Ectodermal cell (in vitro differentiated cells): ENCODE results near the gene P2RX7. TPM values are rescaled to one million over a fixed set of nuclear protein-coding genes. Genes with fewer than 3 reads are reported as not detected.

Experiments used
- H3K27ac ChIP-seq: 2 replicates; pipeline ENCODE4 v1.7.0; 2013; ENCODE audit warnings: mild to moderate bottlenecking, low read depth, low read length; ENCODE audit not compliant: insufficient read depth, poor library complexity, severe bottlenecking
- H3K27me3 ChIP-seq: 2 replicates; pipeline ENCODE4 v1.7.0; 2013; ENCODE audit warnings: mild to moderate bottlenecking, low read length; ENCODE audit not compliant: insufficient read depth, control insufficient read depth, poor library complexity, severe bottlenecking
- H3K36me3 ChIP-seq: one replicate; pipeline ENCODE4 v1.7.0; 2013; ENCODE audit warnings: low read length; ENCODE audit not compliant: control insufficient read depth, insufficient read depth
- H3K4me1 ChIP-seq: one replicate; pipeline ENCODE4 v1.7.0; 2013; ENCODE audit warnings: low read length; ENCODE audit not compliant: control insufficient read depth, insufficient read depth
- H3K4me3 ChIP-seq: 2 replicates; pipeline ENCODE4 v1.7.0; 2013; ENCODE audit warnings: low read depth, low read length, control low read depth; ENCODE audit not compliant: insufficient read depth
- H3K9me3 ChIP-seq: 2 replicates; pipeline ENCODE4 v1.7.0; 2013; ENCODE audit warnings: mild to moderate bottlenecking, low read length, moderate library complexity; ENCODE audit not compliant: control insufficient read depth
- WGBS, 2 experiments: methylation state at CpG; one replicate each; pipeline ENCODE4 v1.1.7; 2013; ENCODE audit warnings: missing lambda C conversion rate in 2 of 2; 5-methylcytosine and 5-hydroxymethylcytosine counted together
- polyA plus RNA-seq, 4 experiments: library from polyadenylated mRNA; stranded (reverse); fragments of 50-300 nt; gene quantifications; one replicate each; pipeline ENCODE4 v1.2.3, GENCODE V29; 2013

The P2RX7 gene
- 0.52 TPM for polyA plus RNA-seq (2013, experiment 1 of 4)
- polyA plus RNA-seq (2013, experiment 2 of 4): 0.36 TPM
- polyA plus RNA-seq (2013, experiment 3 of 4): 0.43 TPM
- 0.61 TPM for polyA plus RNA-seq (2013, experiment 4 of 4)

GRCh38 chr12:121132601-121133481, at the start of gene P2RX7:
P2RX7 (plus strand) TSS chr12:121132876; CDS start chr12:121132971, 95 bp downstream.
- H3K4me3 ChIP-seq: peak within 1 kb of the TSS; percentile 11
- no peak within 1 kb of the TSS for H3K27ac ChIP-seq
- no peaks in the 10 kb centered on the region for H3K9me3 ChIP-seq
- WGBS, 2 experiments: 37 to 41% methylated on average over 25 of the region's 25 CpGs
- peaks cover 4% of the 10 kb centered on the region for H3K4me1 ChIP-seq
- no peaks in the 10 kb centered on the region for H3K36me3 ChIP-seq
- H3K27me3 ChIP-seq: no peaks in the 10 kb centered on the region

GRCh38 chr12:121084229-121084628, 48.4 kb upstream of the P2RX7 start:
- no peaks in the 10 kb centered on the region for H3K9me3 ChIP-seq
- no peak overlapping the region for H3K4me3 ChIP-seq
- H3K27ac ChIP-seq: no peak overlapping the region
- no peaks in the 10 kb centered on the region for H3K36me3 ChIP-seq
- 91 to 95% methylated on average over 3 of the region's 3 CpGs for WGBS, 2 experiments
- H3K4me1 ChIP-seq: no peaks in the 10 kb centered on the region
- H3K27me3 ChIP-seq: peaks cover 3% of the 10 kb centered on the region

GRCh38 chr12:121085069-121085468, 47.6 kb upstream of the P2RX7 start:
- Histone ChIP-seq H3K36me3 (no peaks in the 10 kb centered on the region), H3K4me1 (no peaks in the 10 kb centered on the region), H3K27me3 (peaks cover 3% of the 10 kb centered on the region), H3K4me3 (no peak overlapping the region), H3K27ac (no peak overlapping the region), H3K9me3 (no peaks in the 10 kb centered on the region)
- 92 to 97% methylated on average over 4 of the region's 4 CpGs for WGBS, 2 experiments

- Histone ChIP-seq H3K36me3 (no peaks in the 10 kb centered on the region), H3K4me3 (no peak overlapping the region), H3K4me1 (no peaks in the 10 kb centered on the region), H3K27me3 (peaks cover 3% of the 10 kb centered on the region), H3K27ac (no peak overlapping the region), H3K9me3 (no peaks in the 10 kb centered on the region)
- 93 to 94% methylated on average over 17 of the region's 17 CpGs for WGBS, 2 experiments
Observed at GRCh38 chr12:121085506-121086353, 46.9 kb upstream of the P2RX7 start.

GRCh38 chr12:121086781-121087295, 45.8 kb upstream of the P2RX7 start:
- Histone ChIP-seq H3K27me3 (peaks cover 3% of the 10 kb centered on the region), H3K9me3 (no peaks in the 10 kb centered on the region), H3K4me3 (no peak overlapping the region), H3K4me1 (no peaks in the 10 kb centered on the region), H3K27ac (no peak overlapping the region), H3K36me3 (no peaks in the 10 kb centered on the region)
- 94 to 95% methylated on average over 8 of the region's 8 CpGs for WGBS, 2 experiments

GRCh38 chr12:121087467-121088194, 45.0 kb upstream of the P2RX7 start:
- 74 to 77% methylated on average over 11 of the region's 11 CpGs for WGBS, 2 experiments
- Histone ChIP-seq H3K4me3 (no peak overlapping the region), H3K27ac (no peak overlapping the region), H3K9me3 (no peaks in the 10 kb centered on the region), H3K4me1 (no peaks in the 10 kb centered on the region), H3K36me3 (no peaks in the 10 kb centered on the region), H3K27me3 (no peaks in the 10 kb centered on the region)

- Histone ChIP-seq H3K4me1 (no peaks in the 10 kb centered on the region), H3K36me3 (no peaks in the 10 kb centered on the region), H3K4me3 (no peak overlapping the region), H3K27me3 (no peaks in the 10 kb centered on the region), H3K9me3 (no peaks in the 10 kb centered on the region), H3K27ac (no peak overlapping the region)
- 94 to 97% methylated on average over 6 of the region's 6 CpGs for WGBS, 2 experiments
Observed at GRCh38 chr12:121088195-121088585, 44.5 kb upstream of the P2RX7 start.

GRCh38 chr12:121089031-121089812, 43.5 kb upstream of the P2RX7 start:
- Histone ChIP-seq H3K4me3 (no peak overlapping the region), H3K36me3 (no peaks in the 10 kb centered on the region), H3K9me3 (no peaks in the 10 kb centered on the region), H3K27ac (no peak overlapping the region), H3K4me1 (no peaks in the 10 kb centered on the region), H3K27me3 (no peaks in the 10 kb centered on the region)
- WGBS, 2 experiments: 92% methylated on average over 14 of the region's 14 CpGs

- 92 to 95% methylated on average over 10 of the region's 10 CpGs for WGBS, 2 experiments
- Histone ChIP-seq H3K4me3 (no peak overlapping the region), H3K27me3 (peaks cover under 1% of the 10 kb centered on the region), H3K4me1 (no peaks in the 10 kb centered on the region), H3K9me3 (no peaks in the 10 kb centered on the region), H3K36me3 (no peaks in the 10 kb centered on the region), H3K27ac (no peak overlapping the region)
Observed at GRCh38 chr12:121089813-121090430, 42.8 kb upstream of the P2RX7 start.
